SK-N-SH (cell line): Measurements from ENCODE around the gene TTC38.

Experiments
- CHD2 ChIP-seq: fragments of 150-350 bp; IDR thresholded peaks from 2 replicates; pipeline ENCODE4 v1.6.1; 2018; ENCODE audit warnings: low read length; ENCODE audit not compliant: partially characterized antibody
- FOXM1 ChIP-seq: IDR thresholded peaks from 2 replicates; pipeline ENCODE4 v1.4.0; 2012; ENCODE audit warnings: low read depth, mild to moderate bottlenecking
- GATA2 ChIP-seq: sonication (generic); formaldehyde crosslinking; IDR thresholded peaks from 2 replicates; pipeline ENCODE4 v1.5.0; 2020; ENCODE audit warnings: mild to moderate bottlenecking, missing genetic modification reagents
- MAX ChIP-seq: IDR thresholded peaks from 2 replicates; pipeline ENCODE4 v1.4.0; 2012; ENCODE audit warnings: low read depth
- NFIC ChIP-seq: IDR thresholded peaks from 2 replicates; pipeline ENCODE4 v1.4.0; 2012; ENCODE audit warnings: borderline replicate concordance
- PBX3 ChIP-seq: IDR thresholded peaks from 2 replicates; pipeline ENCODE4; 2012
- POLR2AphosphoS5 ChIP-seq: IDR thresholded peaks from 2 replicates; pipeline ENCODE4 v1.6.1; 2012; ENCODE audit warnings: low read depth, low read length
- RFX5 ChIP-seq: IDR thresholded peaks from 2 replicates; pipeline ENCODE4 v1.6.1; 2012; ENCODE audit warnings: mild to moderate bottlenecking, improper control_type of control experiment, low read length
- SIN3A ChIP-seq: IDR thresholded peaks from 2 replicates; pipeline ENCODE4 v1.6.1; 2012; ENCODE audit warnings: low read depth, mild to moderate bottlenecking, low read length, moderate library complexity, borderline replicate concordance
- TAF1 ChIP-seq: IDR thresholded peaks from 2 replicates; pipeline ENCODE4 v1.6.1; 2012; ENCODE audit warnings: low read depth, mild to moderate bottlenecking, low read length, moderate library complexity, borderline replicate concordance
- TEAD4 ChIP-seq: IDR thresholded peaks from 2 replicates; pipeline ENCODE4 v1.4.0; 2012; ENCODE audit warnings: mild to moderate bottlenecking, borderline replicate concordance; ENCODE audit not compliant: insufficient read depth
- TF ChIP-seq, protein P1 (sequence below): fragments of 200-600 bp; sonication (generic); IDR thresholded peaks from 2 replicates; pipeline ENCODE4 v1.6.1; 2017; ENCODE audit warnings: antibody characterized with exemption, mild to moderate bottlenecking, moderate library complexity
- TF ChIP-seq, protein P2 (sequence below): IDR thresholded peaks from 2 replicates; pipeline ENCODE4 v1.6.1; 2012; ENCODE audit warnings: mild to moderate bottlenecking, low read depth, low read length, moderate library complexity
- TF ChIP-seq, protein P3 (sequence below): IDR thresholded peaks from 2 replicates; pipeline ENCODE4 v1.4.0; 2012; ENCODE audit warnings: low read depth, borderline replicate concordance

- TF ChIP-seq RFX5 (no peak), TEAD4 (no peak), POLR2AphosphoS5 (no peak), MAX (no peak), TAF1 (no peak), GATA2 (no peak), NFIC (no peak), SIN3A (no peak), PBX3 (no peak), CHD2 (no peak), FOXM1 (no peak)
- TF ChIP-seq, protein P1, sequence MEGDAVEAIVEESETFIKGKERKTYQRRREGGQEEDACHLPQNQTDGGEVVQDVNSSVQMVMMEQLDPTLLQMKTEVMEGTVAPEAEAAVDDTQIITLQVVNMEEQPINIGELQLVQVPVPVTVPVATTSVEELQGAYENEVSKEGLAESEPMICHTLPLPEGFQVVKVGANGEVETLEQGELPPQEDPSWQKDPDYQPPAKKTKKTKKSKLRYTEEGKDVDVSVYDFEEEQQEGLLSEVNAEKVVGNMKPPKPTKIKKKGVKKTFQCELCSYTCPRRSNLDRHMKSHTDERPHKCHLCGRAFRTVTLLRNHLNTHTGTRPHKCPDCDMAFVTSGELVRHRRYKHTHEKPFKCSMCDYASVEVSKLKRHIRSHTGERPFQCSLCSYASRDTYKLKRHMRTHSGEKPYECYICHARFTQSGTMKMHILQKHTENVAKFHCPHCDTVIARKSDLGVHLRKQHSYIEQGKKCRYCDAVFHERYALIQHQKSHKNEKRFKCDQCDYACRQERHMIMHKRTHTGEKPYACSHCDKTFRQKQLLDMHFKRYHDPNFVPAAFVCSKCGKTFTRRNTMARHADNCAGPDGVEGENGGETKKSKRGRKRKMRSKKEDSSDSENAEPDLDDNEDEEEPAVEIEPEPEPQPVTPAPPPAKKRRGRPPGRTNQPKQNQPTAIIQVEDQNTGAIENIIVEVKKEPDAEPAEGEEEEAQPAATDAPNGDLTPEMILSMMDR: no peak
- TF ChIP-seq, protein P2, sequence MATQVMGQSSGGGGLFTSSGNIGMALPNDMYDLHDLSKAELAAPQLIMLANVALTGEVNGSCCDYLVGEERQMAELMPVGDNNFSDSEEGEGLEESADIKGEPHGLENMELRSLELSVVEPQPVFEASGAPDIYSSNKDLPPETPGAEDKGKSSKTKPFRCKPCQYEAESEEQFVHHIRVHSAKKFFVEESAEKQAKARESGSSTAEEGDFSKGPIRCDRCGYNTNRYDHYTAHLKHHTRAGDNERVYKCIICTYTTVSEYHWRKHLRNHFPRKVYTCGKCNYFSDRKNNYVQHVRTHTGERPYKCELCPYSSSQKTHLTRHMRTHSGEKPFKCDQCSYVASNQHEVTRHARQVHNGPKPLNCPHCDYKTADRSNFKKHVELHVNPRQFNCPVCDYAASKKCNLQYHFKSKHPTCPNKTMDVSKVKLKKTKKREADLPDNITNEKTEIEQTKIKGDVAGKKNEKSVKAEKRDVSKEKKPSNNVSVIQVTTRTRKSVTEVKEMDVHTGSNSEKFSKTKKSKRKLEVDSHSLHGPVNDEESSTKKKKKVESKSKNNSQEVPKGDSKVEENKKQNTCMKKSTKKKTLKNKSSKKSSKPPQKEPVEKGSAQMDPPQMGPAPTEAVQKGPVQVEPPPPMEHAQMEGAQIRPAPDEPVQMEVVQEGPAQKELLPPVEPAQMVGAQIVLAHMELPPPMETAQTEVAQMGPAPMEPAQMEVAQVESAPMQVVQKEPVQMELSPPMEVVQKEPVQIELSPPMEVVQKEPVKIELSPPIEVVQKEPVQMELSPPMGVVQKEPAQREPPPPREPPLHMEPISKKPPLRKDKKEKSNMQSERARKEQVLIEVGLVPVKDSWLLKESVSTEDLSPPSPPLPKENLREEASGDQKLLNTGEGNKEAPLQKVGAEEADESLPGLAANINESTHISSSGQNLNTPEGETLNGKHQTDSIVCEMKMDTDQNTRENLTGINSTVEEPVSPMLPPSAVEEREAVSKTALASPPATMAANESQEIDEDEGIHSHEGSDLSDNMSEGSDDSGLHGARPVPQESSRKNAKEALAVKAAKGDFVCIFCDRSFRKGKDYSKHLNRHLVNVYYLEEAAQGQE: no peak
- TF ChIP-seq, protein P3, sequence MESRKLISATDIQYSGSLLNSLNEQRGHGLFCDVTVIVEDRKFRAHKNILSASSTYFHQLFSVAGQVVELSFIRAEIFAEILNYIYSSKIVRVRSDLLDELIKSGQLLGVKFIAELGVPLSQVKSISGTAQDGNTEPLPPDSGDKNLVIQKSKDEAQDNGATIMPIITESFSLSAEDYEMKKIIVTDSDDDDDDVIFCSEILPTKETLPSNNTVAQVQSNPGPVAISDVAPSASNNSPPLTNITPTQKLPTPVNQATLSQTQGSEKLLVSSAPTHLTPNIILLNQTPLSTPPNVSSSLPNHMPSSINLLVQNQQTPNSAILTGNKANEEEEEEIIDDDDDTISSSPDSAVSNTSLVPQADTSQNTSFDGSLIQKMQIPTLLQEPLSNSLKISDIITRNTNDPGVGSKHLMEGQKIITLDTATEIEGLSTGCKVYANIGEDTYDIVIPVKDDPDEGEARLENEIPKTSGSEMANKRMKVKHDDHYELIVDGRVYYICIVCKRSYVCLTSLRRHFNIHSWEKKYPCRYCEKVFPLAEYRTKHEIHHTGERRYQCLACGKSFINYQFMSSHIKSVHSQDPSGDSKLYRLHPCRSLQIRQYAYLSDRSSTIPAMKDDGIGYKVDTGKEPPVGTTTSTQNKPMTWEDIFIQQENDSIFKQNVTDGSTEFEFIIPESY: no peak
Measured at GRCh38 chr22:46274381-46274780, 6.6 kb downstream of the TTC38 start.
